Right atrium auricular region (tissue), 2 donors: ENCODE data around the gene ARHGEF17. TPM values are rescaled to one million over a fixed set of nuclear protein-coding genes. Genes with fewer than 3 reads are reported as not detected.

Experiments
- DNase-seq: peaks from one replicate; pipeline ENCODE4 v3.0.0-alpha.2; 2019; ENCODE audit warnings: low spot score
- H3K27ac ChIP-seq, 2 donors: fragments of 200-600 bp; sonication (generic); 1 replicate in 1 of 2; 2 replicates in 1 of 2; pipeline ENCODE4 v1.5.1; 2016 to 2019
- H3K27me3 ChIP-seq, 2 donors: fragments of 200-600 bp; sonication (generic); one replicate each; pipeline versions ENCODE4 v1.5.1 to v1.6.0; 2017 to 2019
- H3K36me3 ChIP-seq: fragments of 200-600 bp; sonication (generic); one replicate; pipeline ENCODE4 v1.5.1; 2016
- H3K4me1 ChIP-seq, 2 donors: fragments of 200-600 bp; sonication (generic); one replicate each; pipeline versions ENCODE4 v1.5.1 to v1.6.0; 2017 to 2019
- H3K4me3 ChIP-seq, 2 donors: fragments of 200-600 bp; sonication (generic); 1 replicate in 1 of 2; 2 replicates in 1 of 2; pipeline ENCODE4 v1.5.1; 2017 to 2019; ENCODE audit warnings: mild to moderate bottlenecking in 1 of 2, moderate library complexity in 1 of 2
- H3K9me3 ChIP-seq, 2 donors: fragments of 200-600 bp; sonication (generic); one replicate each; pipeline ENCODE4 v1.5.1; 2019
- CTCF ChIP-seq, 2 donors: fragments of 200-600 bp; sonication (generic); IDR thresholded peaks; one replicate each; pipeline ENCODE4 v1.5.1; 2019; ENCODE audit warnings: antibody characterized with exemption in 2 of 2
- total RNA-seq, 2 donors: library from RNA; depleted of rRNA; stranded (reverse); fragments of >200 nt; gene quantifications; one replicate each; pipeline ENCODE4 v1.1.0, GENCODE V29; 2016

Gene ARHGEF17
- total RNA-seq, 2 donors from 2014 or later, result 41.6 to 59.9 TPM

- Histone ChIP-seq H3K9me3 (no peaks in the 10 kb centered on the region), H3K36me3 (peaks cover 37% of the 10 kb centered on the region), H3K4me3 (no peak overlapping the region), H3K27me3 (no peaks in the 10 kb centered on the region), H3K27ac (no peak overlapping the region), H3K4me1 (peaks cover 0 to 18% of the 10 kb centered on the region in 2 donors)
- no peak for TF ChIP-seq CTCF (IDR thresholded peaks at IDR 0.05)
- DNase-seq, result no peak
These were observed 103.0 kb downstream of the ARHGEF17 start for GRCh38 chr11:73411031-73411430.

DNA sequence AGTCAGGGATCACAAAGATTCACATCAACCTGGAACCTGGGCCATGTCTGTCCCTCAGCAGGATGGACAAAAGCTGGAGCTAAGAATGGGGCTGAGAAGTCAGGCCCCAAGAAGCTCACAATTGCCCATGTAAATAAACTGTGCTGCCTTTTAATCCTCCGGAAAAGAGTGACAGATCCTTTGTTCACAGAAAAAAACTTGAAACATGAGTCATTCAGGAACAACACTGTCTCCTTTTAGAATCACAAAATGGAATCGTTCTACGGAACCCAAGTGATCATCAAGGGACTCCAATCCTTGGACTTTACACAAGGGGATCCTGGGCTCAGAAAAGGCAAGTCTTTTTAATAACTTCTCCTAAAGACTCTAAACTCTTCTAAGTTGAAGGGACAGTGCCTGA lies 104.2 kb downstream of the ARHGEF17 start:
- DNase-seq, result no peak
- Histone ChIP-seq H3K9me3 (no peaks in the 10 kb centered on the region), H3K27me3 (no peaks in the 10 kb centered on the region), H3K27ac (no peak overlapping the region), H3K4me1 (peaks cover 0 to 26% of the 10 kb centered on the region in 2 donors), H3K4me3 (no peak overlapping the region), H3K36me3 (peaks cover 24% of the 10 kb centered on the region)
- TF ChIP-seq CTCF (IDR thresholded peaks at IDR 0.05), result no peak

- Histone ChIP-seq H3K4me1 (peaks cover 0 to 26% of the 10 kb centered on the region in 2 donors), H3K27me3 (no peaks in the 10 kb centered on the region), H3K36me3 (peaks cover 16% of the 10 kb centered on the region), H3K4me3 (no peak overlapping the region), H3K9me3 (no peaks in the 10 kb centered on the region), H3K27ac (no peak overlapping the region)
- DNase-seq, result no peak
- no peak for TF ChIP-seq CTCF (IDR thresholded peaks at IDR 0.05)
These were observed 105.2 kb downstream of the ARHGEF17 start for GRCh38 chr11:73413256-73413655.

DNA sequence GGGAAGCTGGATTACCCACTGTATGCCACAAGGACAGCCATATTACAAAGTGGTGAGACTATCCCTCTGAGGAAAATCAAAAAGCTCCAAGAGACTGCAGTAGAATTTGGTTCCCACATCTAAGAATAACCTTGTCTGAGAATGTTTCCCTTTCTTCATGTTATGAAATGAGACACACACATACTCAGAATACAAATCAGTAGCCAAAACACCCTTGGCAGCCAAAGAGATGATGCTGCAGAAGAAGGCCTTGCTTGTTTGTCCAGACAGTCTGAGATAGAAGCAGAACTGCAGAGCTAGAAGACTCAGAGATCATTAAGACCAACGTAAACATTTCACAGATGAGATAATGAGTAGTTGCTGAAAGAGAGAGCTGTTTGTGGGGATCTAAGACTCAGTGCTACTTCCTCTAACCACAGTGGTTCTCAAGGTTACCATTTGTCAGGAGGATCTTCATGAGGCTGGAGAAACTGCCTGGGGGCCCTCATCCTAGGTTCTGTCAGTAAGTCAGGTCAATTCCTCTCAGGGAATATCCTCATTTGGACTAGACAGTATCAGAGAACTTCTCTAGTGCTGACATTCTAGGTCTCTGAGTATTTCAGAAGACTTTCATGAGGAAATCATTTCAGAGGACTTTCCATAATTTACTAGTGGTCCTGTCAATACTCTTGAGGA lies 107.0 kb downstream of the ARHGEF17 start:
- Histone ChIP-seq H3K27ac (peak overlapping the region; percentile 31 to 59), H3K4me3 (no peak overlapping the region), H3K4me1 (peaks cover 0 to 26% of the 10 kb centered on the region in 2 donors), H3K27me3 (no peaks in the 10 kb centered on the region), H3K36me3 (peaks cover 6% of the 10 kb centered on the region), H3K9me3 (no peaks in the 10 kb centered on the region)
- TF ChIP-seq CTCF (IDR thresholded peaks at IDR 0.05), result no peak
- DNase-seq, result no peak

DNA sequence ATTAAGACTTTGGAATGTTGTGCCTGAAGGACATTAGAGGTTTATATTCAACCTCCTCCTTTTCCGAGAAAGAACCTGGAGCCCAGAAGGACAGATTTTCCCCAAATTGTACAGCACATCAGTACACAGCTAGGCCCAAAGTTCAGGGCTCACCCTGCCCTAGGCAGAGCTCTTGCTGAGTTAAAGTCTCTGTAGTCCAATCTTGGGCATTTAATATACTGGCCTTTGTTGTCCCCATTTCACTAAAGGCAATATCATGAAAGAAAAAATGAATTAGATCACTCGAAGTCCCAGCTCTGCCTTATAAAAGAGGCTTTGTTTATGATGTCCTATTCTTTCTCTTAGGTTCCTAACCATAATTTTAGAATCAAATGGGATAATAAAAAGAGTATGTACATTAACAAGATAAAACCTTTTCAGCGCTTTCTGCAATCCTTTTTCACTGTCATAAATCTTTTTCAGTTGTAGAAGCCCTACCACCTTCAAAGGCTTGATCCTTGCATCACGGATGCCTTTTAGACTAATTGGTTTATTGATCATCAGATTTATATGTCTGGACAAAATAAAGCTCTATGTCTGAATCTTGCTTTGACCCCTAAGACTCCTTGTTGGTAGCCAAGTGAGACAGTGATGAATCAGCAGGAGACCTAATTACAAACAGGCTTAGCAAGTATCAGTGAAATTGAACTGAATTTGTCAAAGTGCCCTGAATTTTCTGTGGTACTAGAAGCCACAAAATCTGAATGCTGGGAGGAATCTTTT lies 108.0 kb downstream of the ARHGEF17 start:
- H3K9me3 ChIP-seq, result no peaks in the 10 kb centered on the region
- peaks cover 2% of the 10 kb centered on the region for H3K36me3 ChIP-seq
- H3K27ac ChIP-seq, result peak overlapping the region; percentile 31 to 59
- peaks cover 0 to 27% of the 10 kb centered on the region in 2 donors for H3K4me1 ChIP-seq
- no peak for TF ChIP-seq CTCF (IDR thresholded peaks at IDR 0.05)
- DNase-seq, result no peak
- H3K4me3 ChIP-seq, result no peak overlapping the region
- no peaks in the 10 kb centered on the region for H3K27me3 ChIP-seq
